ENCODE results near the gene TMA16. TPM values are rescaled to one million over a fixed set of nuclear protein-coding genes. Genes with fewer than 3 reads are reported as not detected.

Gene TMA16
- total and polyA plus RNA-seq, 11 donors: 6.1 to 16.9 (median 11.5) TPM

DNA sequence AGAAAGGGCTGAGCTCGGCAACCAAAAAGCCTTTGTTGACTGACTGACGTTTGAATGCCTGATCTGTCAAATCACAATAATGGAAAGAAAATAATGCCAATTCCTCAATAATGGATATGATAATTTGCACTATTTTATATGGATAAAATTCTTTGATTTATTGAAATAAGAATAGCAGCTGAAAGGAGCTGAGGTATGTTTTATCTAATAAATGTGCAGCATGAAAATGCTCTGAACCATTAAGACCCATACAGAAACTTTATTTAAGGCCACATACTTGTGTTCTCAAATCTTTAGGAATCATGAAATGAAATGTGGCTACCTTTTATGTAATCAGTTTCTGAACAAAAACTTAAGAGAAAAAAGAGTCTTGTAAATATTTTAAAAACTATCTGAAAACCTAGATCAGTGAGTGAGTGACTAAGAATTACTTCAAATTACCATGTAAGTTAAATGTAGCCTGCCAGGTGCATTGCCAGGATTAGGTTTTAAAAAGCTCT, 69.8 kb downstream of the TMA16 start:
- 88 to 93% (median 90%) methylated on average over 2 of the region's 2 CpGs for WGBS, 4 donors
- no peaks in the 10 kb centered on the region for H3K27me3 ChIP-seq
- peaks cover 0 to 23% (median 0%) of the 10 kb centered on the region in 9 donors for H3K36me3 ChIP-seq
- intact Hi-C loops (cut with DNase I): no loop called here
- TF ChIP-seq POLR2A (IDR thresholded peaks at IDR 0.05): no peak
- TF ChIP-seq, protein P1, sequence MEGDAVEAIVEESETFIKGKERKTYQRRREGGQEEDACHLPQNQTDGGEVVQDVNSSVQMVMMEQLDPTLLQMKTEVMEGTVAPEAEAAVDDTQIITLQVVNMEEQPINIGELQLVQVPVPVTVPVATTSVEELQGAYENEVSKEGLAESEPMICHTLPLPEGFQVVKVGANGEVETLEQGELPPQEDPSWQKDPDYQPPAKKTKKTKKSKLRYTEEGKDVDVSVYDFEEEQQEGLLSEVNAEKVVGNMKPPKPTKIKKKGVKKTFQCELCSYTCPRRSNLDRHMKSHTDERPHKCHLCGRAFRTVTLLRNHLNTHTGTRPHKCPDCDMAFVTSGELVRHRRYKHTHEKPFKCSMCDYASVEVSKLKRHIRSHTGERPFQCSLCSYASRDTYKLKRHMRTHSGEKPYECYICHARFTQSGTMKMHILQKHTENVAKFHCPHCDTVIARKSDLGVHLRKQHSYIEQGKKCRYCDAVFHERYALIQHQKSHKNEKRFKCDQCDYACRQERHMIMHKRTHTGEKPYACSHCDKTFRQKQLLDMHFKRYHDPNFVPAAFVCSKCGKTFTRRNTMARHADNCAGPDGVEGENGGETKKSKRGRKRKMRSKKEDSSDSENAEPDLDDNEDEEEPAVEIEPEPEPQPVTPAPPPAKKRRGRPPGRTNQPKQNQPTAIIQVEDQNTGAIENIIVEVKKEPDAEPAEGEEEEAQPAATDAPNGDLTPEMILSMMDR (IDR thresholded peaks at IDR 0.05): no peak
- ATAC-seq (no peak), DNase-seq (no peak)
- H3K4me3 ChIP-seq: no peak overlapping the region
- no peak overlapping the region for H3K27ac ChIP-seq
- H3K4me1 ChIP-seq: peaks cover 0 to 5% (median 0%) of the 10 kb centered on the region in 12 donors
- peaks cover 0 to 19% (median 0%) of the 10 kb centered on the region in 12 donors for H3K9me3 ChIP-seq

DNA sequence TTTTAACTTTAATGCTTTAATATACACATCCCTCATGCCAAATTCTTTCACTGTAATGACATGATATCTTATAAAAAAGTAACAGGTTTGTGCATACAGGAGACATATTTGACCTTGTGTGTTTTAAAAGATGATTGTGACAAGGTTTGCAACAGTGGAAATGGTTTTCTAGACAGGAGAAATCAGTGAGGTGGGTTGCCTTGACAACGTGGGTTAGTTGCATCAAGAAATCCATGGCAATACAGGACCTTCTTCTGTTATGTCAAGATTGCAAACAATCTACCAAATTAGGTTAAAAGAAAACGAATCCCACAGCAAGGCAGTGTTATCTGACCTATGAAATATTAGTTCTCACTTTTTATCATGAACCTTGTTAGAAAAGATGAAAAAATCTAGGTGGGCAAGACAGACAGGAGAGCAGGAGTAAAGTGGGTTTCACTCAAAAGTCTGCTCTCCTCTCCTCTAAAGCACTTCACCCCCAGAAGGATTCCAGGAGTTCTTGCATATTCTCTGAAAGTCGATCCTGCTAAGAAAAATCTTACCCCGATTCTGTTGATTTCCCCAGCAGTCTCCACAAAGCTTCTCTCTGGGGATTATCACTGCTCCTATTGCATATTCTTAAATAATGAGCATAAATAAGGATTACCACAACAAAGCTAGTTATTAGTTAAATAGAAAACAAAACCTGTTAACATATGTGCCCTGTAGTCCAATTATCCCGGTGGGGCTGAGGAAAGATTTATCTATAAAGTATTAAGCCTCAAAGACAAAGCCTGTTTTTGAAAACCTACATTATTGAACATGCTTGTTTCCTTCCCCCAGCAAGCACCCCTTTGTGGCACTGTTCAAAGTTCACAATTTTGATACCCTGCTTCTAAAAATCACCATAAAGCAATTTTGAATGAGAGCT, 71.0 kb downstream of the TMA16 start:
- intact Hi-C loops (cut with DNase I): no loop called here
- no peak for DNase-seq
- Histone ChIP-seq H3K36me3 (peaks cover 0 to 23% (median 0%) of the 10 kb centered on the region in 9 donors), H3K27ac (no peak overlapping the region), H3K27me3 (no peaks in the 10 kb centered on the region), H3K9me3 (peaks cover 0 to 13% (median 0%) of the 10 kb centered on the region in 12 donors), H3K4me1 (no peaks in the 10 kb centered on the region), H3K4me3 (no peak overlapping the region)
- TF ChIP-seq POLR2A (IDR thresholded peaks at IDR 0.05): no peak
- TF ChIP-seq, protein P1 (IDR thresholded peaks at IDR 0.05): no peak
- WGBS, 4 donors: 24 to 33% (median 31%) methylated on average over 5 of the region's 5 CpGs
- ATAC-seq: no peak

DNA sequence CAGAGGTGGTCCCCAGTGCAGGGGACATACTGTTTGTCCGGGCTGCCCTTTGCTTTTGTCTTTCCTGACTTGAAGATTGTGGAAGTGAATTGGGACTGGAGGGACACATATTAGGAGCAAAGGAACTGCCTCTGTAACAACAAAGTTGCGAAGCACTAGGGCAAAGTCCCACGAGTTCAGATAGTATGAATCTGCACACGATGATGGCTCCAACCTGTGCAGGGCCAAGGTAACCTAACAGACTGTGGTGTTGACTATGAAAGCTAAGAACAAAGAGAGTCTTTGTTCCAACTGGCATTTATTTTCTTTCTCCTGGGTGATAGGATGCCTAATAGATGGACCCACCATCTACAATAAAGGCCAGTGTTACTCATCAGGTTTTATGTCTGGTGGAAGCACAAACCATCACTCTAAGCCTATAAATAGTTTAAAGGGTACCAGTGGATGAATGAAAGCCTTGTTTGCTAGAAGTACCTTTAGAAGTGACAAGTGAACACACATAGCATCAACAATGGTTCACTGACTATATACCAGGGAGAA, 71.8 kb downstream of the TMA16 start:
- TF ChIP-seq, protein P1 (IDR thresholded peaks at IDR 0.05): no peak
- TF ChIP-seq POLR2A (IDR thresholded peaks at IDR 0.05): no peak
- Histone ChIP-seq H3K27ac (no peak overlapping the region), H3K36me3 (peaks cover 0 to 23% (median 0%) of the 10 kb centered on the region in 9 donors), H3K4me3 (no peak overlapping the region), H3K9me3 (peaks cover 0 to 4% (median 0%) of the 10 kb centered on the region in 12 donors), H3K4me1 (no peaks in the 10 kb centered on the region), H3K27me3 (no peaks in the 10 kb centered on the region)
- ATAC-seq (no peak), DNase-seq (no peak)
- WGBS, 4 donors: 67 to 86% (median 68%) methylated on average over 4 of the region's 4 CpGs
- intact Hi-C loops (cut with DNase I): no loop called here

DNA sequence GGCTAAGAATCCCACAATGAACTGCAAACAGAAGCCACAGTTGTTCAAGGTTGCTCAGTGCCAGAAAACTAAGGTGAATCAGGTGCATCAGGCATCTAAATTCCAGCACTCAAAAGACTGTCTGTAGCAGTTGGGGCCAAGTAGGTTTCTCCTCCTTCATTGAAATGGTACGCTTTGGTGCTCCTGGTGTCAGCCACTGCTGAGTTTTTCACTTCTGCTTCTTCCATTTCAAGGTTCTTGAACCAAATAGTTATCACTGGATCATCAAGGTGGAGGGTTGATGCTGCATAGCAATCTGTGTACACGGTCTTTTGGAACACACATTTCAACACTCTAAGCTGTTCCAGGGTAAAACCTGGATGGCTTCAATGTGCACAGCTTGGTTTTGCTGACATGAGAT, 74.4 kb downstream of the TMA16 start:
- 43 to 61% (median 51%) methylated on average over 2 of the region's 2 CpGs for WGBS, 4 donors
- Histone ChIP-seq H3K36me3 (peaks cover 0 to 18% (median 0%) of the 10 kb centered on the region in 9 donors), H3K4me3 (no peak overlapping the region), H3K27ac (no peak overlapping the region), H3K4me1 (no peaks in the 10 kb centered on the region), H3K27me3 (no peaks in the 10 kb centered on the region), H3K9me3 (no peaks in the 10 kb centered on the region)
- no peak for DNase-seq
- ATAC-seq: no peak
- intact Hi-C loops (cut with DNase I): no loop called here
- no peak for TF ChIP-seq POLR2A (IDR thresholded peaks at IDR 0.05)
- TF ChIP-seq, protein P1 (IDR thresholded peaks at IDR 0.05): no peak

Data from heart left ventricle (tissue), 16 donors.